ENCODE measurements around the gene PTPN6.

PTPN6 gene

DNA sequence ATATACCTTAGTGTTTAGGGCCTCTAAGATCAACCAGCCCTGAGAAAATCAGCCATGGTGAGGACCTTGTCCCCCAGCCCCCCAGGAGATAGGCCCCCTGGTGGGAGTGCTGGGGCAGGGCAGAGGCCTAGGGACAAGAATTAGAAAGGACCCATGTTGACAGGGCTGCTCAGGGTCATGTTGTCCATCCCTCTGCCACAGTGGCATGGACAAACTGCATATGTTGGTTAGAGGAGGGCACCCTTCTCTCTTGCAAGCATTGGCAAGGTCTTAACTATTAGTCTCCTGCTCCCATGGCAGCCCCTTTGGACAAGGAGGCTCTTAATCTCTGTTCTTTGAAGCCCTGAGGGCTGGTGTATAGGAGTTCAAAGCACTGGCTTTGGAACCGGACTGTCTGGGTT, 755 bp upstream of the PTPN6 start:
- no peaks in the 10 kb centered on the region for H3K9me2 ChIP-seq (replicated peaks; ENCODE audit: insufficient read depth, low read length)
- H3K9ac ChIP-seq (ENCODE audit: low read length) = peak overlapping the region; percentile 91
- H3K27ac ChIP-seq (ENCODE audit: low read length) = peak overlapping the region; percentile 97
- peaks cover 60% of the 10 kb centered on the region for H3K4me1 ChIP-seq (ENCODE audit: low read length)
- H3K27me3 ChIP-seq (replicated peaks; ENCODE audit: insufficient read depth, low read length) = no peaks in the 10 kb centered on the region
- peak overlapping the region; percentile 99 for H3K4me2 ChIP-seq (ENCODE audit: low read depth, low read length)
- H3F3A ChIP-seq (ENCODE audit: insufficient read depth, low read length) = peaks cover 64% of the 10 kb centered on the region
- H3K9me3 ChIP-seq (replicated peaks; ENCODE audit: insufficient read depth, low read length) = no peaks in the 10 kb centered on the region
- H4K20me1 ChIP-seq (ENCODE audit: insufficient read depth, low read length) = no peaks in the 10 kb centered on the region
- H2AFZ ChIP-seq (ENCODE audit: low read length) = peak overlapping the region; percentile 21
- H3K4me3 ChIP-seq (ENCODE audit: low read length) = peak overlapping the region; percentile 80
- no peak for TF ChIP-seq EZH2 (optimal IDR thresholded peaks at IDR 0.05; ENCODE audit: low read depth, low read length)
- TF ChIP-seq, protein P1, sequence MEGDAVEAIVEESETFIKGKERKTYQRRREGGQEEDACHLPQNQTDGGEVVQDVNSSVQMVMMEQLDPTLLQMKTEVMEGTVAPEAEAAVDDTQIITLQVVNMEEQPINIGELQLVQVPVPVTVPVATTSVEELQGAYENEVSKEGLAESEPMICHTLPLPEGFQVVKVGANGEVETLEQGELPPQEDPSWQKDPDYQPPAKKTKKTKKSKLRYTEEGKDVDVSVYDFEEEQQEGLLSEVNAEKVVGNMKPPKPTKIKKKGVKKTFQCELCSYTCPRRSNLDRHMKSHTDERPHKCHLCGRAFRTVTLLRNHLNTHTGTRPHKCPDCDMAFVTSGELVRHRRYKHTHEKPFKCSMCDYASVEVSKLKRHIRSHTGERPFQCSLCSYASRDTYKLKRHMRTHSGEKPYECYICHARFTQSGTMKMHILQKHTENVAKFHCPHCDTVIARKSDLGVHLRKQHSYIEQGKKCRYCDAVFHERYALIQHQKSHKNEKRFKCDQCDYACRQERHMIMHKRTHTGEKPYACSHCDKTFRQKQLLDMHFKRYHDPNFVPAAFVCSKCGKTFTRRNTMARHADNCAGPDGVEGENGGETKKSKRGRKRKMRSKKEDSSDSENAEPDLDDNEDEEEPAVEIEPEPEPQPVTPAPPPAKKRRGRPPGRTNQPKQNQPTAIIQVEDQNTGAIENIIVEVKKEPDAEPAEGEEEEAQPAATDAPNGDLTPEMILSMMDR (IDR thresholded peaks at IDR 0.05; ENCODE audit: low read length) = peak; percentile 67
- TF ChIP-seq EZH2phosphoT487 (IDR thresholded peaks at IDR 0.05; ENCODE audit: low read length) = no peak
- peaks cover 55% of the 10 kb centered on the region for H3K79me2 ChIP-seq (ENCODE audit: low read length)
- no peak for DNase-seq
- H3K36me3 ChIP-seq (replicated peaks; ENCODE audit: insufficient read depth, low read length) = no peaks in the 10 kb centered on the region

DNA sequence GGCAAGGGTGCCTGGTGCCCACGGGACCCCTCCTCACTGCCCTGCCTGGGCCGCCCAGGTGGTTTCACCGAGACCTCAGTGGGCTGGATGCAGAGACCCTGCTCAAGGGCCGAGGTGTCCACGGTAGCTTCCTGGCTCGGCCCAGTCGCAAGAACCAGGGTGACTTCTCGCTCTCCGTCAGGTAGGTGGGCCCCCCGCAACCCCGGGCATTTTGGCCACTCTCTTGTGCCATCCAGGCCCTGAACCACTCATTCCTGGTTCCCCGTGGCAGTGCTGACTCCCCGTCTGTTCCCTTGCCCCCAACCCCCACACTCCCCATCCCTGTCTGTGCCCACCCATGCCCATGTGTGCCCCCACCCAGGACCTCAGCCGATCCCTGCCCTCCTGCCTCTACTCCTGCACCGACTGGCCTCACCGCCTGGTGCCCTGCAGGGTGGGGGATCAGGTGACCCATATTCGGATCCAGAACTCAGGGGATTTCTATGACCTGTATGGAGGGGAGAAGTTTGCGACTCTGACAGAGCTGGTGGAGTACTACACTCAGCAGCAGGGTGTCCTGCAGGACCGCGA, 480 bp downstream of the PTPN6 start:
- H3K27ac ChIP-seq (ENCODE audit: low read length) = peak overlapping the region; percentile 97; the same call in 1 of the 2 replicates
- H4K20me1 ChIP-seq (ENCODE audit: insufficient read depth, low read length) = no peaks in the 10 kb centered on the region
- peaks cover 66% of the 10 kb centered on the region for H3K79me2 ChIP-seq (ENCODE audit: low read length)
- H3K9ac ChIP-seq (ENCODE audit: low read length) = peak overlapping the region; percentile 91
- 0 out of 2 replicates have a peak overlapping the region, but pooled peaks have one; percentile 21 for H2AFZ ChIP-seq (ENCODE audit: low read length)
- no peaks in the 10 kb centered on the region for H3K9me2 ChIP-seq (replicated peaks; ENCODE audit: insufficient read depth, low read length)
- TF ChIP-seq EZH2phosphoT487 (IDR thresholded peaks at IDR 0.05; ENCODE audit: low read length) = no peak
- TF ChIP-seq EZH2 (optimal IDR thresholded peaks at IDR 0.05; ENCODE audit: low read depth, low read length) = no peak
- TF ChIP-seq, protein P1 (IDR thresholded peaks at IDR 0.05; ENCODE audit: low read length) = no peak
- DNase-seq = no peak
- peaks cover 52% of the 10 kb centered on the region for H3F3A ChIP-seq (ENCODE audit: insufficient read depth, low read length)
- H3K4me2 ChIP-seq (ENCODE audit: low read depth, low read length) = peak overlapping the region; percentile 99
- H3K4me3 ChIP-seq (ENCODE audit: low read length) = peak overlapping the region; percentile 80
- no peaks in the 10 kb centered on the region for H3K36me3 ChIP-seq (replicated peaks; ENCODE audit: insufficient read depth, low read length)
- H3K27me3 ChIP-seq (replicated peaks; ENCODE audit: insufficient read depth, low read length) = no peaks in the 10 kb centered on the region
- no peaks in the 10 kb centered on the region for H3K9me3 ChIP-seq (replicated peaks; ENCODE audit: insufficient read depth, low read length)
- H3K4me1 ChIP-seq (ENCODE audit: low read length) = peaks cover 64% of the 10 kb centered on the region

DNA sequence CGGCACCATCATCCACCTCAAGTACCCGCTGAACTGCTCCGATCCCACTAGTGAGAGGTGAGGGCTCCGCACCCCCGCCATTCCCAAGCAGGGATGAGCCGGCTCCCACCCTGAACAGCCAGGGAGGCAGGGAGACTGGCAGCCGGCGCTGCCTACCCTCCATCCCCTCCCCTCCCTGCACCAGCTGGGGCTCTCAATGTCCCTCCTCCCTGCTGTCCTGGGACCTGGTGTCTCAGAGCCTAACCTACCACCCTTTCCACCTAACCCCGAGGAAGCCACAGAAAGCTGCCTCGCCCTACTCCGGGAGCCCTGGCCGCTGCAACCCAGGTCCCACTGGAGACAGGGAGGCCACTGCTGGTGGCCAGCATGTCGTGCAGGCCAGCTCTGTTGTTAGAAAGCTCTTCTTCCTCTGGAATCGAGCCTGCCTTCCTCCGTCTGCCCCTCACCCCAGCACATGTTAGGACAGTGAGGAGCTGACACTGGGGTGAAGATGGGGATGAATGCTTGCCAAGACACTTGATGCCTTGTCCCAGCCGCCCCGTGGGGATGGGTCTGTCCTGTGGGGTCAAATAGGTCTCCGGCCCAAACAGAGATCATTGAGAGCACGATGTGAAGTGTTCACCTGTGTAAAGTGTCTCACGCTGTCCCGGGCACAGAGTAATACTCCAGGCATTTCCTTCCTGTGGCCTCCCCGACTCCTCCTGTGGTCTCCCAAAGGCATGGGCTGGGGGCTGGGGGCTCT, 1.1 kb downstream of the PTPN6 start:
- H3K4me2 ChIP-seq (ENCODE audit: low read depth, low read length) = peak overlapping the region; percentile 99
- H3K27ac ChIP-seq (ENCODE audit: low read length) = peak overlapping the region; percentile 97
- H3K9me3 ChIP-seq (replicated peaks; ENCODE audit: insufficient read depth, low read length) = no peaks in the 10 kb centered on the region
- peaks cover 72% of the 10 kb centered on the region for H3K79me2 ChIP-seq (ENCODE audit: low read length)
- TF ChIP-seq EZH2 (optimal IDR thresholded peaks at IDR 0.05; ENCODE audit: low read depth, low read length) (no peak), EZH2phosphoT487 (IDR thresholded peaks at IDR 0.05; ENCODE audit: low read length) (no peak)
- TF ChIP-seq, protein P1 (IDR thresholded peaks at IDR 0.05; ENCODE audit: low read length) = no peak
- no peak for DNase-seq
- H3K36me3 ChIP-seq (replicated peaks; ENCODE audit: insufficient read depth, low read length) = no peaks in the 10 kb centered on the region; the same call in 1 of the 2 replicates
- H3K27me3 ChIP-seq (replicated peaks; ENCODE audit: insufficient read depth, low read length) = no peaks in the 10 kb centered on the region
- peaks cover 45% of the 10 kb centered on the region for H3F3A ChIP-seq (ENCODE audit: insufficient read depth, low read length)
- peak overlapping the region; percentile 91 for H3K9ac ChIP-seq (ENCODE audit: low read length)
- H3K4me3 ChIP-seq (ENCODE audit: low read length) = peak overlapping the region; percentile 80
- peaks cover 67% of the 10 kb centered on the region for H3K4me1 ChIP-seq (ENCODE audit: low read length)
- no peaks in the 10 kb centered on the region for H3K9me2 ChIP-seq (replicated peaks; ENCODE audit: insufficient read depth, low read length)
- H4K20me1 ChIP-seq (ENCODE audit: insufficient read depth, low read length) = no peaks in the 10 kb centered on the region
- H2AFZ ChIP-seq (ENCODE audit: low read length) = no peak overlapping the region
